Kidney epithelial cell (primary cell): ENCODE data around the gene BAX. TPM values are rescaled to one million over a fixed set of nuclear protein-coding genes. Genes with fewer than 3 reads are reported as not detected.

Experiments used
- DNase-seq: peaks from one replicate; pipeline ENCODE4 v3.0.0-alpha.2; 2010; ENCODE audit warnings: low read depth
- H3K27me3 ChIP-seq: 2 replicates; pipeline ENCODE4 v1.6.0; 2011; ENCODE audit warnings: low read length; ENCODE audit not compliant: control insufficient read depth, insufficient read depth
- H3K36me3 ChIP-seq: 2 replicates; pipeline ENCODE4 v1.5.1; 2011; ENCODE audit warnings: low read length; ENCODE audit not compliant: control insufficient read depth, insufficient read depth
- H3K4me3 ChIP-seq: 2 replicates; pipeline ENCODE4 v1.5.1; 2011; ENCODE audit warnings: low read depth, mild to moderate bottlenecking, control low read depth, low read length
- CTCF ChIP-seq: IDR thresholded peaks from 2 replicates; pipeline ENCODE4 v1.5.1; 2011; ENCODE audit warnings: mild to moderate bottlenecking, moderate library complexity, low read length, control low read depth, inconsistent platforms; ENCODE audit not compliant: insufficient read depth, poor library complexity, severe bottlenecking
- total RNA-seq: library from RNA; depleted of rRNA; stranded (reverse); fragments of >200 nt; gene quantifications from 2 replicates; pipeline ENCODE4 v1.2.3, GENCODE V29; 2015

BAX gene
- total RNA-seq, 1 donor from 2014 or later = 128 TPM

GRCh38 chr19:48962849-48963165 is 8.1 kb downstream of the BAX start:
- H3K36me3 ChIP-seq = peaks cover 1% of the 10 kb centered on the region
- H3K27me3 ChIP-seq = no peaks in the 10 kb centered on the region
- TF ChIP-seq CTCF = no peak
- DNase-seq = no peak
- H3K4me3 ChIP-seq = no peak overlapping the region

DNA sequence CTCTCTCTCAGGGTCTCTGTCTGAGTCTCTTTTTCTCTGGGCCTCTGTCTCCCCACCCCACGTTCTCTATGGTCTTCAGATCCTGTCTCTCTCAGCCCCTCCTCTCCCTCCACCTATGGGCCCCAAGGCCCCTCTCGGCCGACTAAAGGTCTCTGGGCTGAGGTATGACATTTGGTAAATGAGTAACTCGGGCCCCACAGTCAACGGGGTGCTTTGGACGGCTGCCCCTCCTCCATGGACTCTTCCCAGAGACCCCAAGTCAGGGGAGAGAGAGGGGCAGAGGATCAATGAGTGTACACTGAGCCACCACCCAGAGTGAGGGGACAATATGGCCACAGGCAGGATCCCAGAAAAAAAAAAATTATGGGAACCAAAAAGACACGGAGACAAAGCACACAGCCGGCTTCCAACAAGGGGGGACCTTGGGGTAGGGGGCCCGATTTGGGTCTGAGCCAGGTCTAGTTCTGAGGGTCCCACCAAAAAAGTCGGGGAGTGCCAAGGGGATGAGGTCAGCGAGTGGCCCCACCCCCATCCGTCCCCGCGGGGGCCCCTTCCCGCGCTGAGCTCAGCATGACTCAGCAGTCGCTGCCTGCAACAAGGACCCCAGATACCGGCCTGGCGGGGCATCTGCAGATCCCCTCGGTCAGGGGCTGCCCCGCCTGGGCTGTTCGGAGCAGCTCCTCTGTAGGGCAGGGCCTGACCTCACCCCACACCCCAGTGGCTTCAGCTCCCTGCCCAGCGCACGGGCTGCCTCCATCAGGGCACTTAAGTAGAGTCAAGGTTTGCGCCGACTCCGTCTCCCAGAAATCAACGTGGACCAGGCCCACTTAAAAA is 8.9 kb downstream of the BAX start:
- DNase-seq = no peak
- Histone ChIP-seq H3K4me3 (no peak overlapping the region), H3K36me3 (no peaks in the 10 kb centered on the region), H3K27me3 (no peaks in the 10 kb centered on the region)
- no peak for TF ChIP-seq CTCF

DNA sequence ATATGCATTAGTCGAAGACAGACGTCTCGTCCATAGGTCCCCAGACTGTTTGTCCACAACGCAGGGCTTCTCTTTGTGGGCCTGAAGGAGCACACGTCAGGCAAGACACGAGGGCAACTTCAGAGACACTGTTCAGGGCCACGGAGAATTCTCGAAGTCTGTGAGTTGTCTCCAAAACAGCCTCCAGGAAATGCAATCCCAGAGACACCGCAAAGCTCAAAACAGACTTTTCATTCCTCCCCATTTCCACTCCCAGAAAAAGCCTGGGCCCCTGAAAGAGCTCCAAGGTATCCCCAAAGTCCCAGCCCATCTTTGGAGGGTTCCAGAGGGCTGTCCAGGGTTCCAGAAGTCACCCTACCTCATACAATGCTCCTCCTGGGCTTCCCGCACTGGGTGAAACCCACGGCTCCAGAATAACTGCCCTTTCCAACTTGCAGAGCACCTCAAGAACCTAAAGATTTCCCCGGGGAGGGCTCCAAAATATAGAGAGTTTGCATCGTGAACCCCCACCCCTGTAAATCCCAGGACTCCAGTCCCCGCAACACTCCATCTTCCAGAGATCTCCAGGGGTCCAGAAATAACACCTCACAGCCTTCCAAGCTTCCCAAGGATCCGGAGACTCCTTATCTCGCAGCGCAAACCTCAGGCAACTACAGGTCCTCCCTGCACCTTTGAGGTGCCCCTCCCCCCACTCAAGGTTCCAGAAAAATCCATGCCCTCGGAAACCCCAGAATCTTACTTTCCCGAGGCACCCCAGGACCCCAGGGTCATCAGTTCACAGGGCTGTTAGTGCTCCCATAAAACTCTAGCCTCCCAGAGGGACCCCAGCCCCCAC is 9.7 kb downstream of the BAX start:
- no peak overlapping the region for H3K4me3 ChIP-seq
- H3K27me3 ChIP-seq = no peaks in the 10 kb centered on the region
- no peak for TF ChIP-seq CTCF
- no peaks in the 10 kb centered on the region for H3K36me3 ChIP-seq
- no peak for DNase-seq

GRCh38 chr19:48965040-48965805 is 10.5 kb downstream of the BAX start, which contains the start of gene FTL:
FTL (plus strand) TSS chr19:48965309; CDS start chr19:48965508, 199 bp downstream.
- Histone ChIP-seq H3K4me3 (peak within 1 kb of the TSS; percentile 57), H3K36me3 (no peaks in the 10 kb centered on the region), H3K27me3 (no peaks in the 10 kb centered on the region)
- peak; percentile 70 for DNase-seq
- TF ChIP-seq CTCF = no peak

GRCh38 chr19:48965806-48966540 is 11.3 kb downstream of the BAX start:
- Histone ChIP-seq H3K27me3 (no peaks in the 10 kb centered on the region), H3K36me3 (no peaks in the 10 kb centered on the region), H3K4me3 (peak overlapping the region; percentile 57)
- DNase-seq = no peak
- TF ChIP-seq CTCF = no peak
